Measurements from ENCODE around the gene FOSL1. TPM values are rescaled to one million over a fixed set of nuclear protein-coding genes. Genes with fewer than 3 reads are reported as not detected.
A peak's percentile ranks its signal among the peaks of the same experiment; 100 is the strongest.
"Not testable (repeated sequence)": the region's sequence is repeated elsewhere in the genome, so short reads cannot be mapped to it uniquely, and the experiment has no call there.

Gene FOSL1
- total and polyA plus RNA-seq, 2 donors (not counting 3 experiments of a cell fraction or from before 2014, with no cell fraction given): 18.1 to 53.8 TPM

- H3K36me3 ChIP-seq (ENCODE audit: control insufficient read depth in 2 of 2, extremely low read depth in 1 of 2, insufficient read depth in 2 of 2, low read length in 2 of 2); H3K27me3 ChIP-seq (ENCODE audit: control insufficient read depth in 2 of 2, insufficient read depth in 2 of 2, low read length in 2 of 2); DNase-seq (ENCODE audit: low read depth, low spot score); H3K9me1 ChIP-seq (replicated peaks; ENCODE audit: control insufficient read depth, extremely low read depth, insufficient read depth, low read length); FAIRE-seq; BruUV-seq (replicated peaks); H4K20me1 ChIP-seq (replicated peaks; ENCODE audit: control insufficient read depth, extremely low read depth, insufficient read depth, low read length); intact Hi-C loops (cut with micrococcal nuclease); H2AFZ ChIP-seq (ENCODE audit: low read depth, low read length); dilution Hi-C loops (cut with MboI; ENCODE audit: extremely low pct_ligation_motif_present, low sequenced_read_pairs); H3K9me3 ChIP-seq (replicated peaks; ENCODE audit: control insufficient read depth, insufficient read depth, low read length): not testable (repeated sequence)
- Histone ChIP-seq H3K9ac (replicated peaks; ENCODE audit: extremely low read depth, insufficient read depth, low read length) (peak overlapping the region; percentile 98), H3K4me2 (ENCODE audit: insufficient read depth, low read length) (peak overlapping the region; percentile 88), H3K4me1 (ENCODE audit: control insufficient read depth, extremely low read depth, insufficient read depth, low read length) (peaks cover 72% of the 10 kb centered on the region), H3K4me3 (replicated peaks in 1 of 3; ENCODE audit: insufficient read depth in 1 of 3, low read depth in 1 of 3, low read length in 3 of 3) (peak overlapping the region; percentile 10 to 92 (median 78)), H3K79me2 (ENCODE audit: control insufficient read depth, insufficient read depth, low read length) (peaks cover 67% of the 10 kb centered on the region), H3K27ac (ENCODE audit: insufficient read depth, low read depth, low read length) (peak overlapping the region; percentile 99)
- POLR2A ChIA-PET: interaction anchor here (1.3 to 6.7 kb wide), 5 partner anchors 8 to 172 kb away, joined by 3 to 67 read pairs (median 28); partner anchors contain the start of genes CFL1, FOSL1, MUS81 and RNASEH2C
- peak in 1 of 2 donors; percentile 1 for TF ChIP-seq CTCF (IDR thresholded peaks at IDR 0.05; ENCODE audit: extremely low read depth in 1 of 2, insufficient read depth in 1 of 2, low read depth in 1 of 2, low read length in 2 of 2)
- CTCF ChIA-PET: interaction anchor here (0.8 to 6.7 kb wide), 10 partner anchors 7 to 123 kb away, joined by 3 to 75 read pairs (median 22); partner anchors contain the start of genes AP5B1, C11orf68, CFL1 and FOSL1
Measured at GRCh38 chr11:65892137-65892540, 8.0 kb downstream of the FOSL1 start.

GRCh38 chr11:65891219-65892136 is 8.7 kb downstream of the FOSL1 start:
- TSS peak; percentile 21 for BruUV-seq (replicated peaks)
- H2AFZ ChIP-seq (ENCODE audit: low read depth, low read length): no peak overlapping the region
- ChIA-PET POLR2A (interaction anchor here (0.5 to 6.7 kb wide), 9 partner anchors 9 to 1050 kb away, joined by 3 to 67 read pairs (median 7); partner anchors contain the start of genes BANF1, C11orf68, CFL1 and EIF1AD), CTCF (interaction anchor here (0.6 to 6.7 kb wide), 18 partner anchors 8 to 131 kb away, joined by 3 to 75 read pairs (median 6); partner anchors contain the start of genes AP5B1, C11orf68, CFL1 and FOSL1)
- peaks cover 65% of the 10 kb centered on the region for H3K79me2 ChIP-seq (ENCODE audit: control insufficient read depth, insufficient read depth, low read length)
- peak overlapping the region; percentile 88 for H3K4me2 ChIP-seq (ENCODE audit: insufficient read depth, low read length)
- no peak for TF ChIP-seq EZH2 (IDR thresholded peaks at IDR 0.05; ENCODE audit: borderline replicate concordance, low read depth, low read length, severe bottlenecking)
- peak; percentile 68 to 80 for TF ChIP-seq CTCF (IDR thresholded peaks at IDR 0.05; ENCODE audit: extremely low read depth in 1 of 2, insufficient read depth in 1 of 2, low read depth in 1 of 2, low read length in 2 of 2)
- TF ChIP-seq POLR2A (IDR thresholded peaks at IDR 0.05; ENCODE audit: low read depth, low read length): peak; percentile 96
- peak; percentile 35 for TF ChIP-seq GATA2 (IDR thresholded peaks at IDR 0.05; ENCODE audit: insufficient read depth, insufficient read length, low read depth, low read length)
- TF ChIP-seq JUN (IDR thresholded peaks at IDR 0.05; ENCODE audit: borderline replicate concordance, insufficient read depth, insufficient read length, low read depth): no peak
- peak; percentile 79 for TF ChIP-seq POLR2AphosphoS5 (IDR thresholded peaks at IDR 0.05; ENCODE audit: insufficient read depth, low read depth, low read length)
- peak; percentile 31 for TF ChIP-seq MAX (IDR thresholded peaks at IDR 0.05; ENCODE audit: insufficient read depth, insufficient read length)
- peak; percentile 89 for DNase-seq (ENCODE audit: low read depth, low spot score)
- H3K4me1 ChIP-seq (ENCODE audit: control insufficient read depth, extremely low read depth, insufficient read depth, low read length): peaks cover 69% of the 10 kb centered on the region
- H3K9me3 ChIP-seq (replicated peaks; ENCODE audit: control insufficient read depth, insufficient read depth, low read length): no peaks in the 10 kb centered on the region
- H3K36me3 ChIP-seq (ENCODE audit: control insufficient read depth in 2 of 2, extremely low read depth in 1 of 2, insufficient read depth in 2 of 2, low read length in 2 of 2): peaks cover 5 to 8% of the 10 kb centered on the region in 2 experiments
- H3K27ac ChIP-seq (ENCODE audit: insufficient read depth, low read depth, low read length): peak overlapping the region; percentile 99
- no peaks in the 10 kb centered on the region for H3K9me1 ChIP-seq (replicated peaks; ENCODE audit: control insufficient read depth, extremely low read depth, insufficient read depth, low read length)
- no peaks in the 10 kb centered on the region for H4K20me1 ChIP-seq (replicated peaks; ENCODE audit: control insufficient read depth, extremely low read depth, insufficient read depth, low read length)
- no peaks in the 10 kb centered on the region for H3K27me3 ChIP-seq (ENCODE audit: control insufficient read depth in 2 of 2, insufficient read depth in 2 of 2, low read length in 2 of 2)
- peak; percentile 91 for FAIRE-seq
- peak overlapping the region; percentile 98 for H3K9ac ChIP-seq (replicated peaks; ENCODE audit: extremely low read depth, insufficient read depth, low read length)
- intact Hi-C loops (cut with micrococcal nuclease): loop anchor here (1.0 kb wide), 1 partner anchor 8 kb away; no protein-coding TSS in a partner anchor
- dilution Hi-C loops (cut with MboI; ENCODE audit: extremely low pct_ligation_motif_present, low sequenced_read_pairs): no loop called here
- peak overlapping the region; percentile 56 to 92 (median 78) for H3K4me3 ChIP-seq (replicated peaks in 1 of 3; ENCODE audit: insufficient read depth in 1 of 3, low read depth in 1 of 3, low read length in 3 of 3)

All from endothelial cell of umbilical vein (primary cell).